HCT116 (cell line): ENCODE data around the gene MEGF6. TPM values are rescaled to one million over a fixed set of nuclear protein-coding genes. Genes with fewer than 3 reads are reported as not detected.

Source experiments
- ATAC-seq: fragments of 200-7000 bp; cut with Tn5 transposase; 2 replicates; pipeline ENCODE4 v1.9.1; 2020; ENCODE audit warnings: mild to moderate bottlenecking, moderate library complexity
- BruUV-seq: library from RNA; stranded (reverse); fragments of 400-500 nt; replicated peaks from 2 replicates; lab custom pipeline; 2021; lab: Mats Ljungman, UMichigan
- CTCF ChIA-PET: fragments of 300-600 bp; sonication (Branson Sonifier 250); formaldehyde crosslinking; loops from one replicate; lab custom pipeline; 2021; ENCODE audit warnings: antibody characterized with exemption; lab: Charles Lee
- POLR2A ChIA-PET: fragments of 300-600, 350-600 bp; sonication (Branson Sonifier 250); formaldehyde crosslinking; loops from one replicate; lab custom pipeline; 2021; ENCODE audit warnings: antibody characterized with exemption; lab: Charles Lee
- RAD21 ChIA-PET, 2 experiments: fragments of 300-600 bp; sonication (Branson Sonifier 250); formaldehyde crosslinking; loops; one replicate each; lab custom pipeline; 2023; ENCODE audit warnings: low total read pairs in 2 of 2; ENCODE audit not compliant: uncharacterized antibody in 2 of 2, unreplicated experiment in 2 of 2, low non-redundant PET in 1 of 2; lab: Charles Lee
- DNase-seq: peaks from one replicate; pipeline ENCODE4 v3.0.0-alpha.2; 2010; ENCODE audit warnings: low read depth, low spot score
- H2AFZ ChIP-seq: fragments of 200-600 bp; shearing (Covaris generic), sonication (generic); 2 replicates; pipeline ENCODE4 v1.6.1; 2017; ENCODE audit warnings: low read depth, mixed run types, mixed read lengths, antibody characterized with exemption, low read length; ENCODE audit not compliant: poor library complexity, severe bottlenecking
- H3K27ac ChIP-seq: 2 replicates; pipeline ENCODE4 v1.5.1; 2012; ENCODE audit warnings: low read depth, low read length
- H3K27me3 ChIP-seq: fragments of 200-600 bp; sonication (generic); 2 replicates; pipeline ENCODE4 v1.6.1; 2016; ENCODE audit warnings: mixed run types, low read length, mixed read lengths; ENCODE audit not compliant: insufficient read depth
- H3K36me3 ChIP-seq, 2 experiments: fragments of 200-500 bp in 1 of 2; fragments of 200-600 bp in 1 of 2; sonication (Bioruptor generic) in 1 of 2; sonication (generic) in 1 of 2; 2 replicates each; pipeline versions ENCODE4 v1.5.1 to v1.6.1; 2014 to 2016; ENCODE audit warnings: low read length in 2 of 2, inconsistent platforms in 1 of 2, mixed read lengths in 1 of 2, mixed run types in 1 of 2; ENCODE audit not compliant: insufficient read depth in 2 of 2, control insufficient read depth in 1 of 2
- H3K4me1 ChIP-seq, 2 experiments: fragments of 200-600 bp in 1 of 2; sonication (generic) in 1 of 2; 2 replicates each; pipeline versions ENCODE4 v1.5.1 to v1.6.1; 2012 to 2017; ENCODE audit warnings: low read length in 2 of 2, inconsistent platforms in 1 of 2, mild to moderate bottlenecking in 1 of 2, mixed read lengths in 1 of 2, mixed run types in 1 of 2, moderate library complexity in 1 of 2; ENCODE audit not compliant: insufficient read depth in 2 of 2, control insufficient read depth in 1 of 2
- H3K4me2 ChIP-seq: fragments of 200-600 bp; sonication (generic); 2 replicates; pipeline ENCODE4 v1.6.1; 2017; ENCODE audit warnings: mixed run types, low read length, mixed read lengths
- H3K4me3 ChIP-seq, 2 experiments: fragments of 200-600 bp in 1 of 2; sonication (generic) in 1 of 2; replicated peaks in 1 of 2; 2 replicates each; pipeline ENCODE4 v1.5.1; 2011 to 2016; ENCODE audit warnings: low read length in 2 of 2, control low read depth in 1 of 2, low read depth in 1 of 2, mild to moderate bottlenecking in 1 of 2, mixed read lengths in 1 of 2, mixed run types in 1 of 2
- H3K79me2 ChIP-seq: fragments of 200-600 bp; sonication (generic); 2 replicates; pipeline ENCODE4 v1.6.1; 2017; ENCODE audit warnings: mild to moderate bottlenecking, mixed run types, low read length, moderate library complexity, mixed read lengths; ENCODE audit not compliant: insufficient read depth
- H3K9ac ChIP-seq: fragments of 200-600 bp; sonication (generic); 2 replicates; pipeline ENCODE4 v1.6.1; 2016; ENCODE audit warnings: low read length, mixed read lengths
- H3K9me2 ChIP-seq: fragments of 200-600 bp; sonication (generic), shearing (Covaris generic); 2 replicates; pipeline ENCODE4 v1.6.1; 2017; ENCODE audit warnings: mixed run types, mild to moderate bottlenecking, moderate library complexity; ENCODE audit not compliant: insufficient read depth
- H3K9me3 ChIP-seq, 2 experiments: fragments of 200-500 bp in 1 of 2; fragments of 200-600 bp in 1 of 2; sonication (Bioruptor generic) in 1 of 2; sonication (generic) in 1 of 2; 2 replicates each; pipeline ENCODE4 v1.6.1; 2014 to 2017; ENCODE audit warnings: low read length in 2 of 2, mixed read lengths in 2 of 2, inconsistent platforms in 1 of 2, low read depth in 1 of 2, mild to moderate bottlenecking in 1 of 2, mixed run types in 1 of 2, moderate library complexity in 1 of 2; ENCODE audit not compliant: control insufficient read depth in 1 of 2, insufficient read depth in 1 of 2
- H4K20me1 ChIP-seq: fragments of 200-600 bp; sonication (generic), shearing (Covaris generic); 2 replicates; pipeline ENCODE4 v1.6.1; 2017; ENCODE audit warnings: mixed run types, mild to moderate bottlenecking, moderate library complexity; ENCODE audit not compliant: insufficient read depth
- CBX3 ChIP-seq: IDR thresholded peaks from 2 replicates; pipeline ENCODE4 v1.6.1; 2012; ENCODE audit warnings: low read depth
- ELF1 ChIP-seq: IDR thresholded peaks from 2 replicates; pipeline ENCODE4 v1.6.1; 2012; ENCODE audit warnings: low read depth, borderline replicate concordance
- EZH2 ChIP-seq: fragments of 200-600 bp; sonication (generic); IDR thresholded peaks from 2 replicates; pipeline ENCODE4 v1.6.1; 2017; ENCODE audit warnings: antibody characterized with exemption, mixed run types
- EZH2phosphoT487 ChIP-seq: fragments of 200-600 bp; IDR thresholded peaks from 2 replicates; pipeline ENCODE4 v1.6.1; 2018; ENCODE audit warnings: antibody characterized with exemption, borderline replicate concordance
- FOSL1 ChIP-seq: IDR thresholded peaks from 2 replicates; pipeline ENCODE4 v1.6.1; 2012; ENCODE audit warnings: low read depth
- JUND ChIP-seq: IDR thresholded peaks from 2 replicates; pipeline ENCODE4 v1.6.1; 2012
- POLR2AphosphoS5 ChIP-seq: IDR thresholded peaks from 2 replicates; pipeline ENCODE4 v1.6.1; 2011; ENCODE audit warnings: mild to moderate bottlenecking, low read depth, low read length, moderate library complexity
- RAD21 ChIP-seq: IDR thresholded peaks from 2 replicates; pipeline ENCODE4 v1.6.1; 2012; ENCODE audit warnings: low read depth, mild to moderate bottlenecking
- SIN3A ChIP-seq: IDR thresholded peaks from 2 replicates; pipeline ENCODE4 v1.6.1; 2012; ENCODE audit warnings: low read depth
- SRF ChIP-seq: IDR thresholded peaks from 2 replicates; pipeline ENCODE4 v1.6.1; 2012; ENCODE audit warnings: low read depth
- YY1 ChIP-seq: IDR thresholded peaks from 2 replicates; pipeline ENCODE4 v1.6.1; 2011; ENCODE audit warnings: low read length, low read depth, moderate library complexity, mild to moderate bottlenecking; ENCODE audit not compliant: insufficient replicate concordance; ENCODE audit errors: extremely low read depth
- ZFX ChIP-seq: fragments of 450-650 bp; IDR thresholded peaks from 2 replicates; pipeline ENCODE4 v1.6.1; 2017
- intact Hi-C: fragments of 100-400 bp; cut with micrococcal nuclease; formaldehyde crosslinking; loops from 2 replicates; pipeline ENCODE4 v1.10.0; 2022
- total RNA-seq: library from RNA; stranded (reverse); gene quantifications from one replicate; pipeline ENCODE4 v1.2.1, GENCODE V29; 2021; ENCODE audit not compliant: unreplicated experiment
- TF ChIP-seq, protein P1 (sequence below), 3 experiments: fragments of 200-600 bp in 1 of 3; sonication (generic) in 1 of 3; IDR thresholded peaks in 2 of 3; conservative IDR thresholded peaks in 1 of 3; 2 replicates each; pipeline ENCODE4 v1.5.1; 2012 to 2017; ENCODE audit warnings: low read depth in 2 of 3, low read length in 2 of 3, antibody characterized with exemption in 1 of 3, borderline replicate concordance in 1 of 3, control low read depth in 1 of 3, mild to moderate bottlenecking in 1 of 3, mixed read lengths in 1 of 3, mixed run types in 1 of 3, moderate library complexity in 1 of 3; ENCODE audit not compliant: insufficient read depth in 1 of 3
- TF ChIP-seq, protein P2 (sequence below): IDR thresholded peaks from 2 replicates; pipeline ENCODE4 v1.6.1; 2012
- TF ChIP-seq, protein P3 (sequence below): IDR thresholded peaks from 2 replicates; pipeline ENCODE4 v1.6.1; 2012

Gene MEGF6
- total RNA-seq, 1 experiment from 2014 or later = 47.6 TPM

- H3K27ac ChIP-seq = no peak overlapping the region
- H2AFZ ChIP-seq = no peak overlapping the region
- ChIA-PET CTCF (no interaction called here), RAD21 (no interaction called here), POLR2A (no interaction called here)
- no peak overlapping the region for H3K4me2 ChIP-seq
- no peak overlapping the region for H3K9ac ChIP-seq
- H3K4me1 ChIP-seq = peaks cover 25 to 47% of the 10 kb centered on the region in 2 experiments
- no peaks in the 10 kb centered on the region for H4K20me1 ChIP-seq
- ATAC-seq (no peak), DNase-seq (no peak)
- no peaks in the 10 kb centered on the region for H3K36me3 ChIP-seq
- no peaks in the 10 kb centered on the region for H3K27me3 ChIP-seq
- no TSS peak for BruUV-seq
- no peaks in the 10 kb centered on the region for H3K79me2 ChIP-seq
- no peaks in the 10 kb centered on the region for H3K9me3 ChIP-seq
- intact Hi-C loops = no loop called here
- no peak overlapping the region for H3K4me3 ChIP-seq
- TF ChIP-seq, protein P1, sequence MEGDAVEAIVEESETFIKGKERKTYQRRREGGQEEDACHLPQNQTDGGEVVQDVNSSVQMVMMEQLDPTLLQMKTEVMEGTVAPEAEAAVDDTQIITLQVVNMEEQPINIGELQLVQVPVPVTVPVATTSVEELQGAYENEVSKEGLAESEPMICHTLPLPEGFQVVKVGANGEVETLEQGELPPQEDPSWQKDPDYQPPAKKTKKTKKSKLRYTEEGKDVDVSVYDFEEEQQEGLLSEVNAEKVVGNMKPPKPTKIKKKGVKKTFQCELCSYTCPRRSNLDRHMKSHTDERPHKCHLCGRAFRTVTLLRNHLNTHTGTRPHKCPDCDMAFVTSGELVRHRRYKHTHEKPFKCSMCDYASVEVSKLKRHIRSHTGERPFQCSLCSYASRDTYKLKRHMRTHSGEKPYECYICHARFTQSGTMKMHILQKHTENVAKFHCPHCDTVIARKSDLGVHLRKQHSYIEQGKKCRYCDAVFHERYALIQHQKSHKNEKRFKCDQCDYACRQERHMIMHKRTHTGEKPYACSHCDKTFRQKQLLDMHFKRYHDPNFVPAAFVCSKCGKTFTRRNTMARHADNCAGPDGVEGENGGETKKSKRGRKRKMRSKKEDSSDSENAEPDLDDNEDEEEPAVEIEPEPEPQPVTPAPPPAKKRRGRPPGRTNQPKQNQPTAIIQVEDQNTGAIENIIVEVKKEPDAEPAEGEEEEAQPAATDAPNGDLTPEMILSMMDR (IDR thresholded peaks at IDR 0.05 in 2 of 3, conservative IDR thresholded peaks at IDR 0.05 in 1 of 3; ENCODE audit: borderline replicate concordance in 1 of 3, insufficient read depth in 1 of 3, low read depth in 2 of 3, low read length in 2 of 3) = no peak
- TF ChIP-seq YY1 = no peak
- no peak for TF ChIP-seq RAD21
- TF ChIP-seq EZH2phosphoT487 = no peak
- no peak for TF ChIP-seq ELF1
- no peak for TF ChIP-seq SIN3A
- TF ChIP-seq SRF = no peak
- TF ChIP-seq, protein P2, sequence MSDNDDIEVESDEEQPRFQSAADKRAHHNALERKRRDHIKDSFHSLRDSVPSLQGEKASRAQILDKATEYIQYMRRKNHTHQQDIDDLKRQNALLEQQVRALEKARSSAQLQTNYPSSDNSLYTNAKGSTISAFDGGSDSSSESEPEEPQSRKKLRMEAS = no peak
- no peak for TF ChIP-seq FOSL1
- no peak for TF ChIP-seq ZFX
- TF ChIP-seq POLR2AphosphoS5 = no peak
- no peak for TF ChIP-seq CBX3
- no peak for TF ChIP-seq EZH2
- TF ChIP-seq JUND = no peak
- TF ChIP-seq, protein P3, sequence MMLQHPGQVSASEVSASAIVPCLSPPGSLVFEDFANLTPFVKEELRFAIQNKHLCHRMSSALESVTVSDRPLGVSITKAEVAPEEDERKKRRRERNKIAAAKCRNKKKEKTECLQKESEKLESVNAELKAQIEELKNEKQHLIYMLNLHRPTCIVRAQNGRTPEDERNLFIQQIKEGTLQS = no peak
- H3K9me2 ChIP-seq = no peaks in the 10 kb centered on the region
Observed at GRCh38 chr1:3551290-3551678, 60.0 kb downstream of the MEGF6 start.
